GM19238 (cell line): ENCODE data around the gene KSR1.

Source experiments
- DNase-seq: peaks from one replicate; pipeline ENCODE4 v3.0.0; 2011; ENCODE audit warnings: low spot score; ENCODE audit not compliant: insufficient read length

KSR1 gene

DNA sequence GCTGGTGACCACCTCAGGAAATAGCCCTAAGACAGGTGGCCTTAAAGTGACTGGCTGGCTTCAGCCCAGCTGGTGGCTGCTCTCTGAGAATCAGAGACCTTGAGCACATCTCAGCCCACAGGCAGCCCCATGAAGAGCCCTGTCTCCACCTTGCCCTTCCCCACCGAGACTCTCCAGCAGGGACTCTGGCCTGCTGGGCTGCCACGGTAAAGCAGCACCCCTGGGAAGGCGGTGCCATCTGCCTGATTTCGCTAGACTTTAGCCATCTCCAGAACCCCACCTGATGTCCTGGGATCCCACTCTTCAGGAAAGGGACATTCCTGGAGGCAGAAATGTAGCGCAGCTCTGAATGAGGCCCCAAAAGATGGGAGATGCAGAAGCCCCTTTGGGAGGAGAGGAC lies 129.5 kb downstream of the KSR1 start:
- DNase-seq = no peak

DNA sequence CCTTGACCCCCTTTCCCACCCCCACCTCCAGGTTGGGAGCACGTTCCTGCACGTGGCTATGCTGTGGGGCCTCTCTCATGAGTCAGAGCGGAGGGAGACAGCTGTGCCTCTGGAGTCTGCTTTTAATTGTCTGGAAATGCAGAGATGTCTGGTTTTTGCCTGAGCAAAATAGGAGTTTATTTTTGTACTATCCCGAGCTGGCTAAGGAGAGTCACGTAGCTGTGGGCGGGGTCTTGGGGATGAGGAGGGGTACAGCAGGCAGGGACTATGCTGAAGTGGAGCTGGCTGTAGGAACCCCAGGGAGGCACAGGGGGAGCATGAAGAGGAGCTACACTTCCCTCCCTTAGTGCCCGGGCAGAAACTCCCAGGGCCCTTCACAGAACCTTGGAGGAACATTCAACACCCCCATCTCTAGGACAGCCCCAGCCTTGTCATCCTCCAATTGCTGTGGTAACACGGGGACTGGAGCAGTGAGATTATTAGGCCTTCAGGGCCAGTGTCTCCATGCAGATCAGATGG lies 130.0 kb downstream of the KSR1 start:
- DNase-seq = no peak

DNA sequence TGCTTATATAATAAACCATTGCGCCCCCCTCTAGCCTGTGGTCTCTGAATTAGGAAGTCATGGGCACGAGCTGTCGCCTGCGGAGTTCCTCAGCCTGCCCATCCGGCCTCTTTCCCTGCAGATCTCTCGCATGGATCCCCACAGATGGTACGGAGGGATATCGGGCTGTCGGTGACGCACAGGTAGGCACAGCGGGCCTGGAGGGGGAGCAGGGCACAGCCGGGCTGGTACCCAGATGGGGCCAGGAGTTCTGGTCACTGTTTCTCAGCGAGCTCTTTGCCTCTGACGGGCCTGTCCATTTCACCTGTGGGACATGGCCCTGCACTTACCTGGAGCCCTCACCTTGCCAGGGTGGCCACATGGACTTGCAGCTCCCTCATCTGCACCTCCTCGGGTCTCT lies 132.1 kb downstream of the KSR1 start:
- no peak for DNase-seq

DNA sequence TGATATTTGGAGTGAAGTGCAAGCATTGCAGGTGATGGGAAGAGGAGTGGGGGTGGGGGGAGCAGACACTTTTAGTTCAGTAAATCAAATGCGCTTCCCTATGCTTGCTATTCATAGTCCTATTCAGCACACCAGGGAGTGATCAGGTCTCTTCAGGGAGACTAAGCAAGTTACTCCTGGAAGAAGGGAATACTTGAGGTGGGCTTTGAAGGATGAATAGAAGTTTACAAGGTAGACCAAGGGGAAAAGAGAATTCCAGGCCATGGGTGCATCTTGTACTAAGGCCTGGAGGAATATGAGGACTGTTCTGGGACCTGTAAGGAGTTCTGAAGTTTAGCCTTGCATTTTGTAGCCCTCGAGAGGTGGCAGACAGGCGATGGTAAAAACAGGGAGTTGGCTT lies 134.6 kb downstream of the KSR1 start:
- DNase-seq = no peak

DNA sequence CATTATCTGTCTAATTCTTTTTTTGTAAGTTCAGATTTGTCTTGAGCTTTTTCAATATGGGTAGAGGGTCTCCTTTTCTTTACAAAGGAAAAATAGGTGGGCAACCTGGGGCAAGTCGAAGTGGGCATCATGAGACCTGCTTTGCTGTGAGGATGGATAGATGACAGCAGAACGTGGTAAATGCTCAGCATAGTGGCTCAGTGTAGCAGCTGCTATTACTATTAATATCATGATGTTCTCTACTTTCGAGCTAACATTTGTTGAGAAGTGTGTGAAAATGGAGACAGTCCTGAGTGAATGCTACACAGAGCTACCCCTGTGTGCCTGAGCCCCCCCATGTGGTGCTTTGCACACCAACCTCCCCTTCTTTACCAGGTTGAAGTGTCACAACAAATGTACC lies 135.7 kb downstream of the KSR1 start:
- DNase-seq = no peak

DNA sequence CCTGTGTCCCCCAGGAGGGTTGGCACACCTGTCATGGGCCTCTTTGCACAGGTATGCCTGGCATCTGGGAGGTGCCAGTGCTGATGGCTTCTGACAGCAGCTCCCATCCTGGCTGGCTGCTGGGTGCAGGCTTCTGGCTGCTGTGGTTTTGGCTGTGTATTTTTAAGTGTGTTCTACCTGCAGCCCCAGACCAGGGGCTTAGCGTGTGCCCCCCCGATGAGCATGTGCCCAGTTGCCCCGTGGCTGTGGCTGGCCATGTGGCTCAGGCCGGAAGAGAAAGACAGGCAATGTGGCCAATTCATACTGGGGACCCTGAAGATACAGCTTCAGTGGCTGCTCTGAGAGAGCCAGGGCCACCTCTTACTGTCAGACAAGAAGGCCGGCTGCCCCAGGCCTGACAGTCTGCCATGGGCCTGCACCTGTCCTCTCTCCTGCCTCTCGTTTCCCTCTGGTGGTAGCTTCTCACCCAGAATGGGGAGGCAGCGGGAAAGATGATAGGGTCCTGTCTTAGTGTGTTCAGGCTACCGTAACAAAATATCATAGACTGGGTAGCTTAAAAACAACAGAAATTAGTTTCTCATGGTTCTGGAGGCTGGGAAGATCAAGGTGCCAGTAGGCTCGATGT lies 137.1 kb downstream of the KSR1 start:
- DNase-seq = no peak

DNA sequence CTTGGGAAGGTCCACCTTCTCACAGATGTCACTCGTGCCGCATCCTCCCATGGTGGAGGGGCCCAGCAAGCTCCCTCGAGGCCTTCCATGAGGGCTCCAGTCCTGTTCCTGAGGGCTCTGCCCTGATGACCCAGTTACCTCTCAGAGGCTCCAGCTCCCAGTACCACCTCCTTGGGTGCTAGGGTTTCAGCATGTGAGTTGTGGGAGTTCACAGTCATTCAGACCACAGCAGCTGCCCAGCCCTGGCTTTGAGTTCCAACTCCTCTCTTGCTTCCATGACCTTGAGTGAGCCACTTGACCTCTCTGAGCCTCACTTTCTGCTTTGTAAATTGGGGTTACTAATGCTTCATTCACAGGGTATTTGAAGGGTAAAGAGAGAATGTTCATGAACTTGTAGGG lies 137.6 kb downstream of the KSR1 start:
- DNase-seq = no peak

DNA sequence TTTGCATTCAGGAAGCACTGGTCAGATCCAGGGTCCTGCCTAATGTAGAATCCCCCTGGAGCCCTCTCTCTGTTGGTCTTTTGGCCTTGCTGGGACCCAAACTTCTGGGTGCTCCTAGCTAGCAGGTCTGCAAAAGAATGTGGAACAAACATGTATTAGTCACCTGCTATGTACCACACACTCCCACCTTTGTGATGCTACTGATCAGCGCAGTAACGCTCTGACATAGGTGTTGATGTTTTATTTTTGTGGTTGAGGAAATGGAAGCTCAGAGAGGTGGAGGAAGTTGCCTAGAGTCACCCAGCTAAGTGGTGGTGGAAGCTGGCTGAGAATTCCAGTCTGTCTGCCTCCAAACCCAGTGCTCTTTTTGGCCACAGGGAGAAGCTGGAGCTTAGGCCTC lies 139.0 kb downstream of the KSR1 start:
- DNase-seq = no peak

DNA sequence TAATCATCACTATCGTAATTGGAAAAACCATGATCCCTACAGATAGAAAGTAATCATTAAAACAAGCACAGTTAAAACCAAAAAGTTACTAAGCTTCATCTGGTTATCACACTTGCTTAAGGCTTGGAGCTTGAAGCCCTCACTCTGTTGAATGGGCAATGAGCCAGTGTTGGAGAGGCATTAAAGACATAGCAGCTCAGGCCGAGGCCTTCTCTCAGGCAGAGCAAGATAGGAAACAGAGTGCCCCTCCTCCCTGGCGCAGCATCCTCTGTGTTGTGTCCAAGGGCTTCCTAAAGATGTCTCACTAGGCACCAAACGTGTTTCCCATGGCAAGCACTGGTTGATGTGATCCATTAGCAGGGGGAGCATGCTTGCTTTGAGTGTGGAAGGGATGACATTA lies 139.8 kb downstream of the KSR1 start:
- no peak for DNase-seq

DNA sequence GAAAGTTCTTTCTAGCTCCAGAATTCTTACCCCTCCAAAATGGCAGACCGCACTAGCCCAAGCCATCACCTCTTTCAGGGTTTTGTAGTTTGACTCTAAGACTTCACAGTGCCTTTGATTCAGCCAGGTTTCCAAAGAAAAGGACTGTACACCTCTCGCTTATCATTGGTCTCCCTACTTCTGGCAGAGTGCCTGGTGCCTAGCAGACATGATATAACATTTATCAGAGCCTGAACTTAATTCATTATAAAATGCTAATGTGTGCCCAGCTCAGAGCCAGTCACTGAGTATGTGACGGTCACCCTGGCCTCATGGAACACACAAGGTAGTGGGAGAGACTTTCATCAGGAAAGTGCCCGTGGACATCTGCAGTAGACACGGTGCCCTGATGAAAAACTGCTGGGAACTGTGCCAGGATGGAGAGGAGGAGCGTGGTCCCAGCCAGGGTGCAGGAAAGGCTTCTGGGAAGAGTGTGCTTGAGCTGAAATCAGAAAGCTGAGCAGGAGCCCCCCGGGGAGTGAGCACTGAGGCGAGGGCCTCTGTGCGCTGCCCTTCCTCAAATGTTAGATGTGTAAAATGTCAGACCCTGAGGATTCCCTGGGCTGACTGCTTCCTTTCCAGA lies 140.4 kb downstream of the KSR1 start:
- DNase-seq = no peak

DNA sequence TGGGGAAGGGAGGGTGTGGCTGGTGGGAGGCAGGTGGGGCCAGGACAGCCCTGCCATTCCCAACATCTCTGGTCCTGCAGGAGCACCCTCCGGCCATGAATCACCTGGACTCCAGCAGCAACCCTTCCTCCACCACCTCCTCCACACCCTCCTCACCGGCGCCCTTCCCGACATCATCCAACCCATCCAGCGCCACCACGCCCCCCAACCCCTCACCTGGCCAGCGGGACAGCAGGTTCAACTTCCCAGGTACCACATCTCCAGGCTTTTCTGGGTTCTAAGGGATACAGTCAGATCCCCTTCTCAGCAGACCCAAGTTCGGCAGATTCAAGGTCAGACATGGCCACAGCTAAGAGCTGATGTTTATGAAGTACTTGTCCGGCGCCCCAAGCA lies 140.9 kb downstream of the KSR1 start:
- DNase-seq = no peak

DNA sequence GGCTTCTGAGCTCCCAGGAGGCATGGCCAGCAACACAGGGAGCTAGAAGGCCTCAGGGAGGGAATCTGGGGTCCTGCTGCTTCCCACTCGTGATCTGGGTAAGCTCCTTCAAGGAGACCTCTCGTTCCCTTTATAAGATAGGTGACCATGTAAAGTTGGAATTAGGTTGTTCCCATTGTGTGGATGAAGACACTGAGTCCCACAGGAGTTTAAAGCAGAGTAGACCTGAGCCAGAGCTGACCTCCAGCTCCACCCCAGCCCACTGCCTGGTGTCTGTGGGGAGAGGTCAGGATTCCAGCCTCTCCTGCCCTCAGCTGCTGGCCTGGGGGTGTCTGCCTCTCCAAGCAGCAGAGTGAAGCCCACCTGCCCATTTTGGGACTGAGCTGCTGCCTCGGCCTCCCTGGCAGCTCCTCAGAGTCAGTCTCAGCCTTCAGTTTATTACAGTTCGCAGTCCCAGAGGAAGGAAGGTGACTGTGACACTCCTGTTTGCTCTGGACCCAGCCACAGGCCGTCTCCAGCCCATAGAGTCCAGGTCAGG lies 141.6 kb downstream of the KSR1 start:
- no peak for DNase-seq

DNA sequence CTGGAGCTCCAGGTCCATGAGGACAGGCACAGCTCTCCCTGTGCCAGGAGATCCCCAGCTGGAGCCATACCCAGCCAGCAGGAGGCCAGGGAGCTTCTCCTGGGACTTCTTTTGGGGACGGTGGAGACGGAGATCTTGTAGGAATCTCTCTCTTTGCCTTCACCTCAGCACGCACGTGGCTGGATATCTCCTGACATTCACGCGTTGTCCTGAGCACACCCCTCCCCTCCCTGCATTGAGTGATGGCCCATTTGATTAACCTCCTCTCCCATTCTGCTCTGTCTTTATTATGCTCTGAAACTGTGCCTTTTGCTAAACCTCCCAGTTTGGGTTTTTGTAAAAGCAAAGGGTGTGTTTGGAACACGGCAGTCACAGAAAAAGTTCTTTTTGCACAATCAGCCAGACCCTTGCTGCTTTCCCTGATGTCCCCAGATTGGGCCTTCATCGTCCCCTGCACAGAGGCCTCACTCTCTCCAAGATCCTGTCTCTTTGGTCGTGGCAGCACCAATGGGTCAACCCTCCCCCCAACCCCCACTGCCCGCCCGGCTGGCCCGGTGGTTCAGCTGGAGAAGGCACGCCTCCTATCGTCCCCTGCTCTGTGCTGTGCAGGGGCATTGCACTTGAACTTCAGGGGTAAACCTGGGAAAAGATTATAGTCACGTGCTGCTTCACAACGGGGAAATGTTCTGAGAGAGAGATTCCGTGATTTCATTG lies 142.2 kb downstream of the KSR1 start:
- DNase-seq = no peak

DNA sequence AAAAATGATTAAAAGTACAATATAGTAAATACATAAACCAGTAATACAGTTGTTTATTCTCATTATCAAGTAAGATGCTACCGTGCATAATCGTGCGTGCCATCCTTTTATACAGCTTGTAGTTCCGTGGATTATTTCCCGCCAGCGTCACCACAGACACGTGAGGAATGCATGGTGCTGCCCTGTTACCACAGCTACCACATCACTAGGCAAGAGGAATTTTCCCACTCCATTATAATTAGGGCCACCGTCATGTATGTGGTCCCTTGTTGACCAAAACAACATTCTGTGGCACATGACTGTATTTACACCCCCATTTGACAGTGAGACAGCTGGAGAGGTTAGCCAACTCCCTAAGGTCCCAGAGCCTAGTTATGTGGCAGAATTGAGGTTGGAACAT lies 144.2 kb downstream of the KSR1 start:
- DNase-seq = no peak

DNA sequence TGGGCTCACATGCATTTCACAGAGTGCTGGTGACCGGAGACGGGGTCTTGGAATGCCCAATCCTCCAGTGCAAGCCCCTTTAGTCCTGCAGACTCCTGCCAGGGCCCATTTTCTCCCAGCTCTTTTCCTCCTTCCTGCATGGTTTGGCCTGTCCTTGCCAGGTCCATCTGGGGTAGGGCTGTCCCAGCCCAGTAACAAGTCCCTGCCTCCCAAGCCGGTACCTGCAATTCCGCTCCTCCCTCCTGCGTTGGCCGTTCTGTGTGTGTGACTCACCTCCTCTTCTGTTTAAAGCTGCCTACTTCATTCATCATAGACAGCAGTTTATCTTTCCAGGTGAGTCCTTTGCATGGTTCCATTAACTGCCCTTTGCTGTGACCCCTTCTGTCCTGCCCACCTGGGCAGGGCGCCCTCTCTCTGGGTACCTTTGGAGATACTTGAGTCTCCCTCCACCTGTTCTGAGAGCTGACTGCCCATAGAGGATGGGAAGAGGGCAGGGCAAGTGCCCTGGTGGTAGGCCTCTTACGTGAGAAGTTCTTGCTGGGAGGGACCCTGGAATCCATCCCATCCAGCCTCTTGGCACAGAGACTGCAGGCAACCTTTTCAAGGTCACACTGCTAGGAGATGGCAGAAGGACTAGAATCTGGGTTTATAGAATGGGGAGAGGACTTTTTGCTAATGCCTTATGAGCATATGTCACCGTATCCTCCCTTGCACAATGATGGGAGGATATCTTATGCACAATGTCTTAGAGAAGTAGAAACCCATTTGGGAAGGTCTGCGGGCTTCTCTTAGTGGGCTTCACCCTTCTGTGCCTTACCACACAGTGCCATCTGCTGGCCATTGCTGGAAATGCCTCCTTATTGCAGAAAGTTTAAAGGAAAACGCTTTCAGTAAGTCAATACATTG lies 145.1 kb downstream of the KSR1 start:
- peak; percentile 65 for DNase-seq

DNA sequence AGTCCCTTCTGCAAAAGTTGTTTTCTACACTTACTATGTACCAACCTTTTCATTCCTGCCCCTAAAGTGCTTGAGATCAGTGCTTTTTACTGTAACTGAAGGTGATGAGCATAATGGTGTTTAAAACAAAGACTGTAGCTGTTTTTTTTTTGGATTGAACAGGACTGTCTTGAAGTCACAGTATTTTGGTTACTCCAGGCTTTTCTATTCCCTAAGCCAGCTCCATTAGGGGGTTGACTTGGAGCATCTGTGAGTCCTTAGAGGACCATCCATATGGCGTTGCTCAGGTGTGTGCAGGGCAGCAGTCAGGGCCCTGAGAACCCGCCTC lies 145.7 kb downstream of the KSR1 start:
- no peak for DNase-seq

DNA sequence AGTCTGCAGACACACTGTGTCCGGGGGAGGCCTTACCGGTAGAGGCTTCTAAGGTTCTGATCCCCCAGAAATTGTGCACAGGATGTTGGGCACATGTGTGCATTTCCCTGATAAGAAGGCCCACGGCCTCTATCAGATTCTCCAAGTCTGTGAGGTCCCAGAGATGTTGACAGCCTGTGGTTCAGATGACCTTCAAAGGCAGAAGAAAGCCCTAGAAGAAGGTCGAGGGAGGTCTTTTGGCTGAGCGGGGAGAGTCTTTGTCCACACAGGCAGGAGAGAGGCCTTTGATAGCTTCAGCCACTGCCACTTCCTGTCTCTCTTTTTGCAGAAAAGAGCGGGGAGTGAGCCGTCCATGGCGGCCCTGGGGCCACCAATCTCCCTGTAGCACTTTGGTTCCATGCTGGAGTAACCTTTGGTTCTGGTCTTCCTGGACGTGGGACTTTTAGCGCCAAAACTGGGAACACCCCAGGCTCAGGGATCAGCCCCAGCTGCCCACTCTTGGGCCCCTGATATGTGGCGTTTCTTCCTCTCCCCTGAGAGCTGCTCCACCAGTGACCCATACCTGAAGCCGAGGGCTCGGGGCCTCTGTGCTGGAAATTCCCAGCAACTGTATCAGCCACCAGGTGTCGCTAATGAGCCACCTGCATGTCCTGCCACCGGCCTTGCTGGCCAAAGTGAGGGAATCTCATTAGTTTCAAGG lies 146.6 kb downstream of the KSR1 start:
- peak; percentile 76 for DNase-seq

DNA sequence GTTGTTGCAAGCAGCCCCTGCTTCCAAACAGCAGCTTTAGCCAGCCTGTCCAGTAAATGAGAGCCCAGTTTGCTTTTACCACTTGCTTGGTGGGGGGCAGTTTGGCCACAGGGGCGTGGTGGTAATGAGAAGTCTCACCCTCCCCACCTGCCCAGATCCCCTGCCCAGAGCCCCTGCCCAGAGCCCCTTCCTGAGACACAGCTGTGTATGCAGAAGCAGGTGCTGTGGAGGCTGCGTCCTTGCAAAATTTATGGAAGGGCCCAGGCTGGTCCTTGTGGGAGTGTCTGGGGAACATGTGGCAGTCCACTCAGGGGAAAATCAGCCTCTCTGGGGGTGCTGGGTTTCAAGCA lies 147.1 kb downstream of the KSR1 start:
- no peak for DNase-seq

DNA sequence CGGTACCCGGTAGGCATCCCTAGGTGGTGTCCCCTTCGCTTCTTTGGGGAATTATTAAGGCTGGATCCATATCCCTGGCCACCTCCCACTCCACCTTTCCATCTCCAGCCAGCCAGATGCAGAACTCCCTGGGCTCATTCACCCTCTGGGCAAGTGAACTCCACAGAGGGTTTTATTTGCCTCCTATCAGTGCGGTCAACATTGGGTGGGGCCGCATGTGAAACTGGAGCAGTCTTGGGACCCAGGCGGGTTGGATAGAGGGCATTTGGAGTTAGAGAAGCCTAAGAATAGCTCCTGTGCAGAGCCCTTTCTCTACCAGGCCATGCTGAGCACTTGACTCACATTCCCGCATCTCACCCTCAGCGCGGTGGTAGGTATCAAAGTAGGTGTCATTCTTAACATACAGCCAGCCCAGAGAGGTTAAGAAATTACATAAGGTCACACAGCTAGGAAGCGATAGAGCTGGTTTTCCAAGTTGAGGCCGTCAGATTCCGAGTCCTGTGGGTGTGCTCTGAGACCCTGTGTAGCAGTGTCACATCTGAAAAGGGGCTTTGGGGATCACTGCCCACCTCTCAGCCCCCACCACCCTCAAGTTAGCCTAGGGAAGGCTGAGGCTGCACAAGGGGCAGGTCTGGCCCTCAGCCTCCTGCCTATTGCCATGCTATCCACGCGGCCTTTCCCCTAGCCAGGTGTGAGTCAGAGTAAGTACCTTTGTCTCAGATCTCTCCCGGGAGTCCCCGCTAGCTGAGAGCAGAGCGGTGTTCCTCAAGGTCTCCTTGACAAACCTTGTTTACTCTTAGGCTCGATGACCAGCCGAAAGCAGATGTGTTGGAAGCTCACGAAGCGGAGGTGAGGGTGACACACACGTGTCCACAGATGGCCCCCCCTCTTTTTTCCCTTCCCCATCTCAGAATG lies 147.9 kb downstream of the KSR1 start:
- DNase-seq = no peak

DNA sequence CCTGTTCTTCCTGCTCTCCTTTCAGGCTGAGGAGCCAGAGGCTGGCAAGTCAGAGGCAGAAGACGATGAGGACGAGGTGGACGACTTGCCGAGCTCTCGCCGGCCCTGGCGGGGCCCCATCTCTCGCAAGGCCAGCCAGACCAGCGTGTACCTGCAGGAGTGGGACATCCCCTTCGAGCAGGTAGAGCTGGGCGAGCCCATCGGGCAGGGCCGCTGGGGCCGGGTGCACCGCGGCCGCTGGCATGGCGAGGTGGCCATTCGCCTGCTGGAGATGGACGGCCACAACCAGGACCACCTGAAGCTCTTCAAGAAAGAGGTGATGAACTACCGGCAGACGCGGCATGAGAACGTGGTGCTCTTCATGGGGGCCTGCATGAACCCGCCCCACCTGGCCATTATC lies 149.2 kb downstream of the KSR1 start:
- no peak for DNase-seq
